GM21423 (cell line): ENCODE measurements around the gene BET1L.
"Not testable (repeated sequence)": the region's sequence is repeated elsewhere in the genome, so short reads cannot be mapped to it uniquely, and the experiment has no call there.

Experiments used
- ATAC-seq: cut with Tn5 transposase; IDR thresholded peaks from one replicate; pipeline ENCODE4 v1.9.1; 2021; ENCODE audit warnings: mild to moderate bottlenecking, moderate library complexity; ENCODE audit not compliant: unreplicated experiment

The BET1L gene

GRCh38 chr11:230431-230830 lies 23.2 kb upstream of the BET1L start:
- ATAC-seq: no peak

- ATAC-seq: no peak
Measured at GRCh38 chr11:227824-228379, 20.7 kb upstream of the BET1L start.

GRCh38 chr11:225734-226453 lies 18.7 kb upstream of the BET1L start:
- ATAC-seq: peak; percentile 75

- ATAC-seq: no peak
Measured at GRCh38 chr11:224424-224823, 17.2 kb upstream of the BET1L start.

- no peak for ATAC-seq
Measured at GRCh38 chr11:223884-224283, 16.7 kb upstream of the BET1L start.

- no peak for ATAC-seq
Measured at GRCh38 chr11:223026-223789, 16.0 kb upstream of the BET1L start.

- no peak for ATAC-seq
Measured at GRCh38 chr11:221998-222789, 15.0 kb upstream of the BET1L start.

- no peak for ATAC-seq
Measured at GRCh38 chr11:221539-221938, 14.3 kb upstream of the BET1L start.

- not testable (repeated sequence) for ATAC-seq
Measured at GRCh38 chr11:220641-221215, 13.5 kb upstream of the BET1L start.

- no peak for ATAC-seq
Measured at GRCh38 chr11:218815-219593, 11.8 kb upstream of the BET1L start.

GRCh38 chr11:217704-218103 lies 10.5 kb upstream of the BET1L start:
- no peak for ATAC-seq

GRCh38 chr11:216081-216974 lies 9.1 kb upstream of the BET1L start:
- ATAC-seq: no peak

- ATAC-seq: no peak
Measured at GRCh38 chr11:215581-216037, 8.4 kb upstream of the BET1L start.

GRCh38 chr11:214083-214482 lies 6.9 kb upstream of the BET1L start:
- no peak for ATAC-seq

GRCh38 chr11:213111-213510 lies 5.9 kb upstream of the BET1L start:
- ATAC-seq: no peak

- ATAC-seq: no peak
Measured at GRCh38 chr11:212150-213100, 5.2 kb upstream of the BET1L start.

GRCh38 chr11:211741-212140 lies 4.5 kb upstream of the BET1L start:
- ATAC-seq: no peak

GRCh38 chr11:211295-211694 lies 4.1 kb upstream of the BET1L start:
- no peak for ATAC-seq
